HepG2 (cell line): Measurements from ENCODE around the gene LLGL2. TPM values are rescaled to one million over a fixed set of nuclear protein-coding genes. Genes with fewer than 3 reads are reported as not detected.

Experiments
- CENPT ChIP-seq: sonication (generic); formaldehyde crosslinking; IDR thresholded peaks from 2 replicates; pipeline ENCODE4 v1.8.0; 2022; ENCODE audit warnings: low read depth, mild to moderate bottlenecking, moderate library complexity, missing genetic modification reagents
- ELK4 ChIP-seq: sonication (generic); formaldehyde crosslinking; IDR thresholded peaks from 2 replicates; pipeline ENCODE4 v1.9.0; 2021; ENCODE audit warnings: missing genetic modification reagents, borderline replicate concordance
- ETV5 ChIP-seq: IDR thresholded peaks from 2 replicates; pipeline ENCODE4 v1.6.1; 2018; ENCODE audit warnings: missing biosample characterization, missing genetic modification reagents, inconsistent platforms, borderline replicate concordance
- KLF16 ChIP-seq, 2 experiments: sonication (generic) in 1 of 2; formaldehyde crosslinking in 1 of 2; IDR thresholded peaks; 2 replicates each; pipeline versions ENCODE4 v1.6.1 to v1.8.0; 2016 to 2023; ENCODE audit warnings: missing genetic modification reagents in 2 of 2, missing compliant biosample characterization in 1 of 2
- MBNL3 ChIP-seq: fragments of 250-450 bp; sonication (Bioruptor Pico); conservative IDR thresholded peaks from 2 replicates; pipeline ENCODE4 v1.8.0; 2022; ENCODE audit warnings: mild to moderate bottlenecking, inconsistent platforms
- MEIS1 ChIP-seq: sonication (generic); formaldehyde crosslinking; IDR thresholded peaks from 2 replicates; pipeline ENCODE4 v1.9.0; 2021; ENCODE audit warnings: mild to moderate bottlenecking, missing genetic modification reagents, moderate library complexity, borderline replicate concordance
- MYC ChIP-seq: sonication (generic); formaldehyde crosslinking; IDR thresholded peaks from 2 replicates; pipeline ENCODE4 v1.9.0; 2021; ENCODE audit warnings: missing genetic modification reagents, borderline replicate concordance
- POGZ ChIP-seq: sonication (generic); formaldehyde crosslinking; IDR thresholded peaks from 2 replicates; pipeline ENCODE4 v1.4.0; 2020; ENCODE audit warnings: mild to moderate bottlenecking, missing genetic modification reagents
- RBFOX2 ChIP-seq: fragments of 200-400 bp; formaldehyde crosslinking; IDR thresholded peaks from 2 replicates; pipeline ENCODE4 v1.6.1; 2017; ENCODE audit warnings: low read depth, mild to moderate bottlenecking, low read length
- RERE ChIP-seq: IDR thresholded peaks from 2 replicates; pipeline ENCODE4 v1.6.1; 2016; ENCODE audit warnings: low read depth, missing genetic modification reagents, missing compliant biosample characterization
- SIX1 ChIP-seq: sonication (generic); formaldehyde crosslinking; IDR thresholded peaks from 2 replicates; pipeline ENCODE4 v1.4.0; 2020; ENCODE audit warnings: missing genetic modification reagents, borderline replicate concordance
- SKIL ChIP-seq: sonication (generic); formaldehyde crosslinking; IDR thresholded peaks from 2 replicates; pipeline ENCODE4 v1.8.0; 2022; ENCODE audit warnings: missing genetic modification reagents, mild to moderate bottlenecking, moderate library complexity, borderline replicate concordance
- THAP11 ChIP-seq: IDR thresholded peaks from 2 replicates; pipeline ENCODE4 v1.6.1; 2016; ENCODE audit warnings: missing biosample characterization, missing genetic modification reagents
- ZNF205 ChIP-seq: IDR thresholded peaks from 2 replicates; pipeline ENCODE4 v1.6.1; 2018; ENCODE audit warnings: missing biosample characterization, missing genetic modification reagents
- ZNF317 ChIP-seq: sonication (generic); formaldehyde crosslinking; IDR thresholded peaks from 2 replicates; pipeline ENCODE4 v1.5.0; 2020; ENCODE audit warnings: mild to moderate bottlenecking, missing genetic modification reagents
- ZNF337 ChIP-seq: sonication (generic); formaldehyde crosslinking; IDR thresholded peaks from 2 replicates; pipeline ENCODE4 v1.5.1; 2020; ENCODE audit warnings: missing genetic modification reagents, low read depth, mild to moderate bottlenecking, borderline replicate concordance
- ZNF354B ChIP-seq: sonication (generic); formaldehyde crosslinking; IDR thresholded peaks from 2 replicates; pipeline ENCODE4 v1.8.0; 2022; ENCODE audit warnings: mild to moderate bottlenecking, missing genetic modification reagents
- ZNF746 ChIP-seq: sonication (generic); formaldehyde crosslinking; IDR thresholded peaks from 2 replicates; pipeline ENCODE4 v1.8.0; 2022; ENCODE audit warnings: mild to moderate bottlenecking, missing genetic modification reagents
- polyA plus RNA-seq, 8 experiments: library from polyadenylated mRNA; depleted of rRNA in 3 of 8; stranded (reverse) in 7 of 8; unstranded in 1 of 8; fragments of >200 nt; fragmentation: Illumina TruSeq in 4 of 8; extraction: Trizol in 4 of 8; gene quantifications; 2 replicates each; pipeline versions ENCODE4 v1.2.1 to v1.2.3, GENCODE V29; 2011 to 2016; ENCODE audit warnings: low read depth in 4 of 8, missing spikeins in 1 of 8, mixed read lengths in 1 of 8; ENCODE audit not compliant: insufficient read depth in 1 of 8
- total RNA-seq, 5 experiments: library from RNA; depleted of rRNA; stranded (reverse); fragments of >200 nt; fragmentation: Illumina TruSeq; extraction: Trizol; gene quantifications; 2 replicates each; pipeline ENCODE4 v1.2.3, GENCODE V29; 2016; ENCODE audit warnings: low read depth in 1 of 5

Gene LLGL2
- total and polyA plus RNA-seq, 2 of the 13 experiments (the other 11 are each of a cell fraction or from before 2014, with no cell fraction given): 83.0 to 86.7 TPM

- TF ChIP-seq RERE (CRISPR knock-in tag): no peak
- TF ChIP-seq SIX1 (CRISPR knock-in tag): peak; percentile 95
- TF ChIP-seq CENPT (CRISPR knock-in tag): no peak
- peak; percentile 91 for TF ChIP-seq POGZ (CRISPR knock-in tag)
- TF ChIP-seq ETV5 (CRISPR knock-in tag): peak; percentile 8; the same call in 1 of the 2 replicates
- peak; percentile 61; the same call in 1 of the 2 replicates for TF ChIP-seq MYC (CRISPR knock-in tag)
- peak; percentile 67; the same call in 1 of the 2 replicates for TF ChIP-seq ZNF205
- TF ChIP-seq ZNF317 (CRISPR knock-in tag): peak; percentile 82
- peak; percentile 55; the same call in 1 of the 2 replicates for TF ChIP-seq ZNF354B
- 0 out of 2 replicates have a peak, but pooled peaks have one; percentile 38 for TF ChIP-seq ZNF746
- TF ChIP-seq SKIL (CRISPR knock-in tag): 0 out of 2 replicates have a peak, but pooled peaks have one; percentile 20
- peak; percentile 82 for TF ChIP-seq RBFOX2
- peak; percentile 75 for TF ChIP-seq THAP11
- TF ChIP-seq MBNL3: no peak
- peak; percentile 89; the same call in 1 of the 2 replicates for TF ChIP-seq ZNF337
- TF ChIP-seq ELK4 (CRISPR knock-in tag): no peak
- peak in 1 of 2 experiments; percentile 68; a peak in 1 of 4 replicates for TF ChIP-seq KLF16 (CRISPR knock-in tag; IDR thresholded peaks at IDR 0.05)
- peak; percentile 85; the same call in 1 of the 2 replicates for TF ChIP-seq MEIS1 (CRISPR knock-in tag)
Measured at GRCh38 chr17:75549246-75550138, 24.0 kb downstream of the LLGL2 start (continued).
